GM19099 (cell line): ENCODE data around the gene IPCEF1.
A peak's percentile ranks its signal among the peaks of the same experiment; 100 is the strongest.

Experiments
- POLR2A ChIP-seq: IDR thresholded peaks from 3 replicates; pipeline ENCODE4 v1.6.1; 2011; ENCODE audit warnings: low read depth; ENCODE audit not compliant: insufficient read length; ENCODE audit errors: extremely low read depth

Gene IPCEF1

GRCh38 chr6:154156135-154156896 lies 200.3 kb downstream of the IPCEF1 start:
- TF ChIP-seq POLR2A = peak; percentile 10

GRCh38 chr6:154154389-154154967 lies 202.1 kb downstream of the IPCEF1 start:
- TF ChIP-seq POLR2A = no peak

GRCh38 chr6:154143753-154144152 lies 212.8 kb downstream of the IPCEF1 start:
- no peak for TF ChIP-seq POLR2A

GRCh38 chr6:154140743-154141142 lies 215.9 kb downstream of the IPCEF1 start:
- TF ChIP-seq POLR2A = no peak

GRCh38 chr6:154139892-154140291 lies 216.7 kb downstream of the IPCEF1 start:
- no peak for TF ChIP-seq POLR2A

DNA sequence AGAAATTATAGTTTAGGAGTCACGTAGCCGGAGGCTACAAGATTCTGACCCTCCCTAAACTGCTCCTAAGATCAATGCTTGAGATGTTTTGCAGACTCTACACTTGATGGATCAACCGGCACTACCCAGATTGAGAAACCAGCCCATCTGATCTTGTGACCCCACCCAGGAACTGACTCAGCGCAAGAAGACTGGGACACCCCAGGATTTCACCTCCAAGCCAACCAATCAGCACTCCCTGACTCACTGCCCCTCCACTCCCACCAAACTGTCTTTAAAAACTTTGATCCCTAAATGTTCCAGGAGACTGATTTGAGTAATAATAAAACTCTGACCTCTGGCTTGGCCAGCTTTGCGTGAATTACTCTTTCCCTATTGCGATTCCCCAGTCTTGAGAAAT lies 217.8 kb downstream of the IPCEF1 start:
- no peak for TF ChIP-seq POLR2A

DNA sequence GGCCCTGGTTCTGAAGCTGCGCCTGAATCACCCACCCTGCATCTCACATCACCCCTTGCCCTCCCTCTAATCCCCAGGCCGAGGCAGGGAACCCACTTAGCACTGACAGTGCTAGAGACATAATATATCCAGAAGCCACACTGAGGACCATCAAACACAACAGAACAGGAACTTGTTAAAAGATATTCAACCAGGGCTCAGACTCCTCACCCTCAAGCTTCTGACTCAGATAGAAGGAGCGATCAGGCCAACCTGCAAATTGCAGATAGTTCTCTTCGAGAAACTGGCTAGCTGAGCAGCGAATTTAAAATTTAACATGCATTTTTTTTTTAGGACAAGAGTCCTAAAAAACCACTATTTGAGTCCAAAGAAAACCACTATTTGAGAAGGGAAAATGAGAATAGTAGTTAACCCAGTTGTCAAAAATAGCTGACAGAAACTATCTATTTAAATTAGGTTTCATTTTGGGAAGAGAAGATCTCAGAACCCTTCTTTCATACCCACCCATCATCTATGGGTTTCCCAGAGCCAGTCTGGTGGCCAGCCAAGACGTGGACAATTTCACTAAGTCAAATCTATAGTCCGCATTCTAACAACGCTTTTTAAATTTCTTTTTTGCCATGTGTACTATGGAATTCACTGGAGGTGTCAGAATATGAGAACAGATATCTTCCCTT lies 222.0 kb downstream of the IPCEF1 start:
- no peak for TF ChIP-seq POLR2A

DNA sequence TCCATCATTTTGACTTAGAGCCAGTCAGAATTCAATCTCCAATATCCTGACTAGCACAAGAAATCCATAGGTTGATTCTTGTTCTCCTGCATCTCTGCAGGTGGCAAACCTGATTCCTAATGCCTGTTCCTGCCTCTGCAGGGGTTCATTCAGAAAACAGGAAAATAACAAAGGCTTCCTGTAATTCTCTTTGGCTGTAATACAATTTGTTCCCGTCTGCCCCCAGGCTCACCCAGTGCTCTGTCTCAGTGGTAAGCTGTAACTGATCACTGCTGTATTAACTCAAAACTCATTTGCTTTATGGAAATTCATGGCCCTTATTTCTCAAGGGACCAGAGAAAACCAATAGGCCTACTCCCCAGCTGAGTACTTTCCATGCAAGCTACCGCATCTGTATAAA lies 228.9 kb downstream of the IPCEF1 start:
- no peak for TF ChIP-seq POLR2A

DNA sequence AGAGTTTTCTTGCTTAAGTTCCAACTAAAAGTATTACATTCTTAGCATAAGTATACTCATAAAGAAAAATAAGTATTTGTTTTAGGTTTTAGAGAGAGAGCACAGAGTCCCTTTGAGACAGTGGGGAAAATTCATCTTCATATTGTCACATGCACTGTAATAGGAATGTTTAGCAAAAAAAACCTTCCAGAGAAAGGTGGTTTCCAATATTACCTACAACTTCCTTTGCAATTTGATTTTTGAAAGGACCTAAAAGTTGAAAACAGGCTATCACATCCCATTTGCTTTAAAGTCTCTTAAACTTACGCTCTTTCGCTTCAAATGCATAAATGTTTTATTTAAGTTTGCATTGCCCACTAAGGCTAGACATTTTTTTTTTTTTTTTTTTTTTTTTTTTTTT lies 231.2 kb downstream of the IPCEF1 start:
- no peak for TF ChIP-seq POLR2A

GRCh38 chr6:154123155-154123956 lies 233.2 kb downstream of the IPCEF1 start:
- TF ChIP-seq POLR2A = no peak

DNA sequence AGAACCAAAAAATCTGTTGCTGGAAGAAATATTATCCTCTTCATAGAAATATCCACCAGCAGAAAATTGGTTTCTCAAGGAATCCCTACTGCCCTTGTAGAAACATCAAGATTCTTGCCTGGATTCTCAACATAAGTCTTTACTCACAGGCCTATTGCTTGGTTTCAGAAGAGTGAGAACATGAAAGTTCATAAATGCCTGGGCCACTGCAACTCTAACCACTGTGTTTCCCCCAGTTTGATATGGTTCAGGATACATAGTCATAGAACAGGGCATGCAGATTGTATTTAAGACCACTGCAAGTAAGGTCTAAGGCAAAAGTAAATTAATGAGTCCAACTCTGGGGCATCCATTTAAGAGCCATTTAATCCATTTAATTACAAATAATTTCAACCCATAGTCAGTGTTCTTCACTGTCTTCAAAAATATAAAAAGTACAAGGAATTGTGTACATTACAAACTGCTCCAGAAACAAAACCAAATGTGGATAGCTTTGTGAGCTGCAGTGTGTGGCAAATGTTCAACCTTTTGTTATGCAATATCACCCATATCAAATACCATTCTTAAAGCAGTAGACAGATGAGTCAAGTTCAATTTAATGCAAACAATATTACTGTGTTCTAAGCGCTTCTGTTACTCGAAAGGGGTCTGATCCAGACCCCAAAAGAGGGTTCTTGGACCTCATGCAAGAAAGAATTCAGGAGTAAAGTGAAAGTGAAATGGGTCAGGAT lies 234.2 kb downstream of the IPCEF1 start:
- no peak for TF ChIP-seq POLR2A

DNA sequence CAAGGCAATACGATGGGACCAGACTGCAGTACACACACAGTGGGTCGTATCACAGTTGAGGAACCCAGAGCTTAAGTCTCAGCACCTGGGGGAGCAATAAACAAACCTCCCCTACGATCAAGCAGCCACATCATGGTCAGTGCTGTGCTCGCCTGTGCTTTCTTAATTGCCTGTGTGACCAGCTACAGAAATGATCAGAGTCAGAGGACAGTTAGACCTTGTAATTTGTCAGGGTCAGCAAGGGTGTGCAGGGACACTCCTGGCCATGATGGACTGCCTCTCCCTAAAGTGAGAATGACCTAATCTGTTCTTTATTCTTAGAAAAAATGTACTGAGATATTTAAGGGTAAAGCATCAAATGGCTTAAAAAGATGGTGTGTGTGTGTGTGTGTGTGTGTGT lies 239.1 kb downstream of the IPCEF1 start:
- no peak for TF ChIP-seq POLR2A

DNA sequence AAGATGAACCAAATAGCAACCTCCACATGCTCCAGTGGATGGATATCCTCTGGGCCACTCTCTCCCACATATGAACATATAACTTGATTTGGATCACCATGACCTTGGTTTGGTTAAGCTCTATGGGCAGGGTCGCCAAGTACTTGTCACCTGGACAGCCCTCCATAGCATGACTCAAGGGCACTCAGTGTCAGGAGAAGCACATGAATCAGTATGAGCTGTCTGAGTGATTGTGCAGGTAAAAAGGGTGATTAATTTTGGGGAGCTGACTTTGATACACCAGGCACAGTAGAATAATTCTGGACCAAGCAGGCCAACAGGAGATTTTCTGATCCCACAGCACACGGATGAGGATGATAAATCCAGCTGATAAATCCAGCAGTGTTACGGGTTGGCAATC lies 243.2 kb downstream of the IPCEF1 start:
- TF ChIP-seq POLR2A = no peak

DNA sequence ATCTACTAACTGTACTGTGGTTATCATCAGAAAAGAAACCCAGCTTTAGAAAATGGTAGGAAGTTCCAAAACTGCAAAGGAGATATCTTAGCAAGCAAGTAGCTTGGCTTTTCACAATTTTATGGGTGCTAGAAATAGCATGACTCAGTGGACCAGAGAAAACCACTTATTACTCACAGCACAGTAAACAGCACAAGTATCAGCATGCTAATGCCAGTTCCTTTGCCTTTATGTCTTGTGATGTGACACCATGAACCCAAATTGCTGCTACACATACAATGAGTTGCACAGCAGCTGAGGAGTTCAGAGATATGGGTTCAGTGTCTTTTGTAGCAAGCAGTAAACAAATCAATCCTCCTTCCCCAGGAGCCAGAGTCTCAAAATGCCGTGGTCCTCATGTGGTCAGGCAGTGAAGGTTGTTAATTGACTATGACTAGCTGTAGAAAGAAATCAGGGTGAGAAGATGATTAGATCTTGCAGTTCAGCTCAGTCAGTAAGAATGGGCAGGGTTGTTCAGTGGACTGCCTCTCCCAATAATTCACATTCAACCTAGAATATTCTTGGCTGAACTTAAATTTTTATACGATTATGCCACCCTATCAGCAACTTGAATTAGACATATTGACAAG lies 244.3 kb downstream of the IPCEF1 start:
- TF ChIP-seq POLR2A = no peak
